Liver (tissue), 9 donors: ENCODE data around the gene VTN. TPM values are rescaled to one million over a fixed set of nuclear protein-coding genes. Genes with fewer than 3 reads are reported as not detected.

Source experiments
- DNase-seq: peaks from one replicate; pipeline ENCODE4 v3.0.0-alpha.2; 2017; ENCODE audit warnings: low spot score
- H3K27ac ChIP-seq, 2 donors: one replicate each; pipeline ENCODE4 v1.7.0; 2013; ENCODE audit warnings: inconsistent platforms in 2 of 2, low read length in 2 of 2, control low read depth in 1 of 2, low read depth in 1 of 2, mild to moderate bottlenecking in 1 of 2
- H3K27me3 ChIP-seq, 4 donors: one replicate each; pipeline versions ENCODE4 v1.6.1 to v1.7.0; 2013; ENCODE audit warnings: low read length in 3 of 4, inconsistent platforms in 1 of 4, mild to moderate bottlenecking in 1 of 4, moderate library complexity in 1 of 4; ENCODE audit not compliant: control insufficient read depth in 4 of 4, insufficient read depth in 4 of 4
- H3K36me3 ChIP-seq, 4 donors: one replicate each; pipeline versions ENCODE4 v1.6.1 to v1.7.0; 2013; ENCODE audit warnings: low read length in 3 of 4, mild to moderate bottlenecking in 3 of 4, low read depth in 1 of 4, moderate library complexity in 1 of 4; ENCODE audit not compliant: control insufficient read depth in 4 of 4, insufficient read depth in 3 of 4
- H3K4me1 ChIP-seq, 4 donors: one replicate each; pipeline versions ENCODE4 v1.6.1 to v1.7.0; 2013; ENCODE audit warnings: low read length in 3 of 4, mild to moderate bottlenecking in 3 of 4, moderate library complexity in 1 of 4; ENCODE audit not compliant: control insufficient read depth in 4 of 4, insufficient read depth in 4 of 4
- H3K4me3 ChIP-seq, 3 donors: one replicate each; pipeline versions ENCODE4 v1.6.1 to v1.7.0; 2013; ENCODE audit warnings: low read length in 3 of 3, control low read depth in 1 of 3, low read depth in 1 of 3, mild to moderate bottlenecking in 1 of 3
- H3K9ac ChIP-seq, 2 donors: one replicate each; pipeline ENCODE4 v1.7.0; 2013; ENCODE audit warnings: low read length in 2 of 2, mild to moderate bottlenecking in 2 of 2, moderate library complexity in 2 of 2, control low read depth in 1 of 2, low read depth in 1 of 2
- H3K9me3 ChIP-seq, 4 donors: one replicate each; pipeline versions ENCODE4 v1.6.1 to v1.7.0; 2013; ENCODE audit warnings: low read length in 3 of 4; ENCODE audit not compliant: control insufficient read depth in 4 of 4
- CTCF ChIP-seq: fragments of 150-350 bp; IDR thresholded peaks from 2 replicates; pipeline ENCODE4 v1.5.1; 2017; ENCODE audit warnings: improper control_type of control experiment, low read depth, low read length; ENCODE audit not compliant: missing input control
- EGR1 ChIP-seq, 2 donors: IDR thresholded peaks; 2 replicates each; pipeline ENCODE4 v1.6.1; 2016 to 2018; ENCODE audit warnings: antibody characterized with exemption in 2 of 2, low read depth in 2 of 2
- FOXA1 ChIP-seq: IDR thresholded peaks from 2 replicates; pipeline ENCODE4 v1.6.1; 2016; ENCODE audit warnings: antibody characterized with exemption
- FOXA2 ChIP-seq: IDR thresholded peaks from 2 replicates; pipeline ENCODE4 v1.6.1; 2016; ENCODE audit warnings: antibody characterized with exemption
- GABPA ChIP-seq, 2 donors: IDR thresholded peaks in 1 of 2; conservative IDR thresholded peaks in 1 of 2; 2 replicates each; pipeline ENCODE4 v1.6.1; 2016; ENCODE audit warnings: antibody characterized with exemption in 2 of 2, mild to moderate bottlenecking in 1 of 2, moderate library complexity in 1 of 2
- HNF4A ChIP-seq, 2 donors: conservative IDR thresholded peaks; 2 replicates each; pipeline ENCODE4 v1.6.1; 2016; ENCODE audit warnings: antibody characterized with exemption in 2 of 2, mild to moderate bottlenecking in 2 of 2
- HNF4G ChIP-seq: IDR thresholded peaks from 2 replicates; pipeline ENCODE4 v1.6.1; 2016; ENCODE audit warnings: antibody characterized with exemption
- JUND ChIP-seq, 2 donors: IDR thresholded peaks; 2 replicates each; pipeline ENCODE4 v1.6.1; 2016; ENCODE audit warnings: antibody characterized with exemption in 2 of 2
- NR2F2 ChIP-seq: IDR thresholded peaks from 2 replicates; pipeline ENCODE4 v1.6.1; 2016; ENCODE audit warnings: antibody characterized with exemption
- RAD21 ChIP-seq, 2 donors: IDR thresholded peaks; 2 replicates each; pipeline ENCODE4 v1.6.1; 2016; ENCODE audit warnings: antibody characterized with exemption in 2 of 2, mild to moderate bottlenecking in 2 of 2
- RXRA ChIP-seq, 2 donors: IDR thresholded peaks; 2 replicates each; pipeline ENCODE4 v1.6.1; 2017 to 2018; ENCODE audit warnings: antibody characterized with exemption in 2 of 2, mild to moderate bottlenecking in 1 of 2
- SP1 ChIP-seq: IDR thresholded peaks from 2 replicates; pipeline ENCODE4 v1.6.1; 2018; ENCODE audit warnings: antibody characterized with exemption, mild to moderate bottlenecking
- TAF1 ChIP-seq: conservative IDR thresholded peaks from 2 replicates; pipeline ENCODE4 v1.6.1; 2016; ENCODE audit warnings: antibody characterized with exemption, mild to moderate bottlenecking
- YY1 ChIP-seq: IDR thresholded peaks from 2 replicates; pipeline ENCODE4 v1.6.1; 2016; ENCODE audit warnings: antibody characterized with exemption, mild to moderate bottlenecking
- ZBTB33 ChIP-seq: IDR thresholded peaks from 2 replicates; pipeline ENCODE4 v1.6.1; 2016; ENCODE audit warnings: antibody characterized with exemption
- whole genome bisulfite sequencing: extraction: QIAGEN DNeasy Blood & Tissue Kit; methylation state at CpG from one replicate; pipeline ENCODE4 v1.1.7; 2013; 5-methylcytosine and 5-hydroxymethylcytosine counted together
- polyA plus RNA-seq, 2 donors: library from polyadenylated mRNA; stranded (reverse) in 1 of 2; unstranded in 1 of 2; fragments of 200-250 nt in 1 of 2; fragments of >200 nt in 1 of 2; fragmentation: Nextera tagmentation in 1 of 2; extraction: Ambion mirVana in 1 of 2; gene quantifications; one replicate each; pipeline versions ENCODE4 v1.2.1 to v1.2.3, GENCODE V29; 2013 to 2015
- total RNA-seq, 2 donors: library from RNA; depleted of rRNA; stranded (reverse); fragments of >200 nt; gene quantifications; one replicate each; pipeline ENCODE4 v1.2.3, GENCODE V29; 2014
- TF ChIP-seq, protein P1 (sequence below): IDR thresholded peaks from 2 replicates; pipeline ENCODE4 v1.6.1; 2016; ENCODE audit warnings: antibody characterized with exemption, mild to moderate bottlenecking
- TF ChIP-seq, protein P2 (sequence below): IDR thresholded peaks from 2 replicates; pipeline ENCODE4 v1.6.1; 2016; ENCODE audit warnings: antibody characterized with exemption
- TF ChIP-seq, protein P3 (sequence below): IDR thresholded peaks from 2 replicates; pipeline ENCODE4 v1.6.1; 2016; ENCODE audit warnings: antibody characterized with exemption
- donor health status: healthy.
- donor health status: healthy.
- donor health status: healthy.
- donor health status: healthy.
- donor health status: healthy.

VTN gene
- total and polyA plus RNA-seq, 4 donors, result 1,668 to 4,059 (median 3,520) TPM

DNA sequence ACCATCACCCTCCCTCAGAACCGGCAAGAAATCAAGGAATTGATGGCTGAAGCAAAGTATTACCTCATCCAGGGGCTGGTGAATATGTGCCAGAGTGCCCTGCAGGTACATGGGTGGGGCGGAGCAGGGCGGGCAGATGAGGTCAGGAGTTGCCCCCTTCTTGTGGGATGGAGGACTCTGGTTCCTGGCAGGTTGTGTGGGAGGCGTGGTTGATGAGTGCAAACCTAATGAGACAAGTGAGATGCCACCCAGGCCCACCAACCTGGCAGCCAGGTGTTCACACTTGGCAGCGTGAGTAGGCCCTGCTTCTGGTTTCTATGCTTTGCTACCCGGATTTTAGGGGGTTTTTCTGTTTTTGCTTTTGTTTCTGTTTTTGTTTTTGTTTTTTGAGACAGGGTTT, 29.7 kb downstream of the VTN start:
- TF ChIP-seq ZBTB33, result no peak
- TF ChIP-seq RAD21 (IDR thresholded peaks at IDR 0.05), result no peak
- TF ChIP-seq NR2F2, result no peak
- no peak for TF ChIP-seq HNF4G
- no peak for TF ChIP-seq JUND (IDR thresholded peaks at IDR 0.05)
- TF ChIP-seq, protein P1, sequence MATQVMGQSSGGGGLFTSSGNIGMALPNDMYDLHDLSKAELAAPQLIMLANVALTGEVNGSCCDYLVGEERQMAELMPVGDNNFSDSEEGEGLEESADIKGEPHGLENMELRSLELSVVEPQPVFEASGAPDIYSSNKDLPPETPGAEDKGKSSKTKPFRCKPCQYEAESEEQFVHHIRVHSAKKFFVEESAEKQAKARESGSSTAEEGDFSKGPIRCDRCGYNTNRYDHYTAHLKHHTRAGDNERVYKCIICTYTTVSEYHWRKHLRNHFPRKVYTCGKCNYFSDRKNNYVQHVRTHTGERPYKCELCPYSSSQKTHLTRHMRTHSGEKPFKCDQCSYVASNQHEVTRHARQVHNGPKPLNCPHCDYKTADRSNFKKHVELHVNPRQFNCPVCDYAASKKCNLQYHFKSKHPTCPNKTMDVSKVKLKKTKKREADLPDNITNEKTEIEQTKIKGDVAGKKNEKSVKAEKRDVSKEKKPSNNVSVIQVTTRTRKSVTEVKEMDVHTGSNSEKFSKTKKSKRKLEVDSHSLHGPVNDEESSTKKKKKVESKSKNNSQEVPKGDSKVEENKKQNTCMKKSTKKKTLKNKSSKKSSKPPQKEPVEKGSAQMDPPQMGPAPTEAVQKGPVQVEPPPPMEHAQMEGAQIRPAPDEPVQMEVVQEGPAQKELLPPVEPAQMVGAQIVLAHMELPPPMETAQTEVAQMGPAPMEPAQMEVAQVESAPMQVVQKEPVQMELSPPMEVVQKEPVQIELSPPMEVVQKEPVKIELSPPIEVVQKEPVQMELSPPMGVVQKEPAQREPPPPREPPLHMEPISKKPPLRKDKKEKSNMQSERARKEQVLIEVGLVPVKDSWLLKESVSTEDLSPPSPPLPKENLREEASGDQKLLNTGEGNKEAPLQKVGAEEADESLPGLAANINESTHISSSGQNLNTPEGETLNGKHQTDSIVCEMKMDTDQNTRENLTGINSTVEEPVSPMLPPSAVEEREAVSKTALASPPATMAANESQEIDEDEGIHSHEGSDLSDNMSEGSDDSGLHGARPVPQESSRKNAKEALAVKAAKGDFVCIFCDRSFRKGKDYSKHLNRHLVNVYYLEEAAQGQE, result no peak
- TF ChIP-seq, protein P2, sequence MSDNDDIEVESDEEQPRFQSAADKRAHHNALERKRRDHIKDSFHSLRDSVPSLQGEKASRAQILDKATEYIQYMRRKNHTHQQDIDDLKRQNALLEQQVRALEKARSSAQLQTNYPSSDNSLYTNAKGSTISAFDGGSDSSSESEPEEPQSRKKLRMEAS, result no peak
- no peak for TF ChIP-seq CTCF
- no peak for TF ChIP-seq FOXA1
- TF ChIP-seq, protein P3, sequence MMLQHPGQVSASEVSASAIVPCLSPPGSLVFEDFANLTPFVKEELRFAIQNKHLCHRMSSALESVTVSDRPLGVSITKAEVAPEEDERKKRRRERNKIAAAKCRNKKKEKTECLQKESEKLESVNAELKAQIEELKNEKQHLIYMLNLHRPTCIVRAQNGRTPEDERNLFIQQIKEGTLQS, result no peak
- TF ChIP-seq TAF1, result no peak
- no peak for TF ChIP-seq FOXA2
- no peak for TF ChIP-seq YY1
- TF ChIP-seq SP1, result no peak
- TF ChIP-seq GABPA (IDR thresholded peaks at IDR 0.05 in 1 of 2, conservative IDR thresholded peaks at IDR 0.05 in 1 of 2), result no peak
- TF ChIP-seq RXRA (IDR thresholded peaks at IDR 0.05), result no peak
- TF ChIP-seq HNF4A (conservative IDR thresholded peaks at IDR 0.05), result no peak
- Histone ChIP-seq H3K27me3 (no peaks in the 10 kb centered on the region), H3K4me3 (no peak overlapping the region), H3K4me1 (peaks cover 10 to 49% (median 42%) of the 10 kb centered on the region in 4 donors), H3K27ac (no peak overlapping the region), H3K9me3 (no peaks in the 10 kb centered on the region), H3K9ac (no peak overlapping the region), H3K36me3 (peaks cover 11 to 49% (median 35%) of the 10 kb centered on the region in 4 donors)
- DNase-seq, result no peak
- WGBS, result 88% methylated on average over 6 of the region's 6 CpGs

DNA sequence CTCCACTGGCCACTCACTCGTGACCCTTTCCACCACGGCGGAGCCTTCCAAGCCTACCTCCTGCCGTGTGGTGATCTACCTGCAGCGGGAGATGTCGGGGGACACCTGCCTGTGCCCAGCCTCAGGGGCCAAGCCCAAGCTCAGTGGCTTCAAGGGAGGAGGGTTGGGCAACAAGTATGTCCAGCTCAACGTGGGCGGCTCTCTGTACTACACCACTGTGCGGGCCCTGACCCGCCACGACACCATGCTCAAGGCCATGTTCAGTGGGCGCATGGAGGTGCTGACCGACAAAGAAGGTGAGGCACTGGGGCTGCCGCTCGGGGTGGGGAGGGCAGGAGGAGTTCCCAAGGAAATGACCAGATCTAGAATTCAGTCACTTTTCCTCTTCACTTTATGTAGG, 30.7 kb downstream of the VTN start:
- Histone ChIP-seq H3K36me3 (peaks cover 9 to 45% (median 28%) of the 10 kb centered on the region in 4 donors), H3K4me1 (peaks cover 4 to 47% (median 39%) of the 10 kb centered on the region in 4 donors), H3K9ac (no peak overlapping the region), H3K4me3 (no peak overlapping the region), H3K27me3 (no peaks in the 10 kb centered on the region), H3K27ac (no peak overlapping the region), H3K9me3 (no peaks in the 10 kb centered on the region)
- 95% methylated on average over 15 of the region's 15 CpGs for WGBS
- no peak for DNase-seq
- no peak for TF ChIP-seq YY1
- no peak for TF ChIP-seq EGR1 (IDR thresholded peaks at IDR 0.05; ENCODE audit: low read depth in 2 of 2)
- no peak for TF ChIP-seq FOXA2
- TF ChIP-seq, protein P2, result no peak
- TF ChIP-seq, protein P3, result no peak
- TF ChIP-seq, protein P1, result no peak
- TF ChIP-seq TAF1, result no peak
- no peak for TF ChIP-seq CTCF
- TF ChIP-seq SP1, result no peak
